Left ventricle myocardium superior (tissue), 1 donor: Measurements from ENCODE around the gene AASDH. TPM values are rescaled to one million over a fixed set of nuclear protein-coding genes. Genes with fewer than 3 reads are reported as not detected.
A peak's percentile ranks its signal among the peaks of the same experiment; 100 is the strongest.

Experiments
- ATAC-seq: fragments of 200-7000 bp; cut with Tn5 transposase; one replicate; pipeline ENCODE4 v1.9.1; 2020; ENCODE audit warnings: mild to moderate bottlenecking, moderate library complexity
- DNase-seq: peaks from one replicate; pipeline ENCODE4 v3.0.0-alpha.2; 2020
- intact Hi-C: fragments of 100-400 bp; cut with micrococcal nuclease; formaldehyde crosslinking; loops from one replicate; pipeline ENCODE4 v1.11.0; 2022
- long read RNA-seq: library from polyadenylated mRNA; unstranded; transcript quantifications from one replicate; pipeline ENCODE4 v2.0.0, GENCODE V29; 2021
- total RNA-seq: library from RNA; stranded (reverse); fragmentation: NEBNext Ultra II Directional; extraction: Animal tissue kit (Norgen Biotek cat#: 25700); gene quantifications from one replicate; pipeline ENCODE4 v1.2.1, GENCODE V29; 2021
- donor health status: DM: no; HTN: yes; CAD: no; lungs with severe emphysema.

Gene AASDH
- total RNA-seq: 5.3 TPM
- long read RNA-seq, partial matches to known transcripts: 1 of 5 reads
- long read RNA-seq, other reads (novel, unspliced or antisense): 1 of 5 reads

DNA sequence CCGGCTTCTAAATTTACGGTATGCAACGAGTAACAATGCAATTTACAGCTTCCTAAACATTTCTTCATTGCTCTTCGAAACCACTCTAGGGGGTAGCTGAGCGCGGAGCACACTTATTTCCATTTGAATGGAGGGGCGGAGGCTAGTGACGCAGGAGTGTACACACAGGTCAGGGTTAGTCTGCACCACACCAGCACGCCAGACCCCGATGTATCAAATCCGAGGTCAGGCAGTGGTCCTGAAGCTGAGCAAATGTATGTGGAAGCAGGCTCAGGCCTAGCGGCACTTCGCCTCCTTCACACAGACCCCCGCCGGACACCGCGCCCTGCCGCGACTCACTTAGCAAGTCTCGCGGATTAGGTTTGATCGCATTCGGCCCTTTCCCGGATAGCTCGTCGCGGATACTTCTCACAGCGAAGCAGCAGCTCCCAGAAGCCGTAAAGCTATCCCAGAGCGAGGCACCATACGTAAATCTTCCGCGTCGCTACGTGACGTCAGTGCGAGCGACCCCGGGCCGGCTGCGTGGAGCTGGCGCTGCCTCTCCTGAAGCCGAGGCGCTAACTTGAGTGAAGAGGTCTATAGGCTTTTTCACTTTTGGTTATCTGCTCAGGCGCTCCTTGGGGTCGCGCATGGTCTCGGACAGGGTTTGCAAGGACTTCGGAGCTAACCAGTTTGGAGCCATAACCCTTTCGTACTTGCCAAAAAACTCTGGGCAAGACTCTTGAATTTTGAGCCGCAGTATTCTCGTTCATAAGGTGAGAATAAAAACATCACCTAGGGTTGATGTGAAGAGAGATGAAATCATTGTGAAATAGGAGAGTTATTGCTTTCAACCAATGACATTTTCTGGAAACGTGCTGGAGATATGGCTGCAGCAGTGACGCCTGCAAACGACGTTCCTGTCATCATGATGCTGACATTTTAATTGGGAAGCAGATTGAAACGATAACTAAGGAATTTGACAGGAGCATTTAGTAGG is at the start of gene AASDH:
AASDH (minus strand) TSS at position 469 of the 979 bp plus-strand sequence. CDS start 3,192 bp downstream, outside the sequence.
- peak; percentile 95 for DNase-seq
- peak; percentile 99 for ATAC-seq
- intact Hi-C loops: no loop called here

DNA sequence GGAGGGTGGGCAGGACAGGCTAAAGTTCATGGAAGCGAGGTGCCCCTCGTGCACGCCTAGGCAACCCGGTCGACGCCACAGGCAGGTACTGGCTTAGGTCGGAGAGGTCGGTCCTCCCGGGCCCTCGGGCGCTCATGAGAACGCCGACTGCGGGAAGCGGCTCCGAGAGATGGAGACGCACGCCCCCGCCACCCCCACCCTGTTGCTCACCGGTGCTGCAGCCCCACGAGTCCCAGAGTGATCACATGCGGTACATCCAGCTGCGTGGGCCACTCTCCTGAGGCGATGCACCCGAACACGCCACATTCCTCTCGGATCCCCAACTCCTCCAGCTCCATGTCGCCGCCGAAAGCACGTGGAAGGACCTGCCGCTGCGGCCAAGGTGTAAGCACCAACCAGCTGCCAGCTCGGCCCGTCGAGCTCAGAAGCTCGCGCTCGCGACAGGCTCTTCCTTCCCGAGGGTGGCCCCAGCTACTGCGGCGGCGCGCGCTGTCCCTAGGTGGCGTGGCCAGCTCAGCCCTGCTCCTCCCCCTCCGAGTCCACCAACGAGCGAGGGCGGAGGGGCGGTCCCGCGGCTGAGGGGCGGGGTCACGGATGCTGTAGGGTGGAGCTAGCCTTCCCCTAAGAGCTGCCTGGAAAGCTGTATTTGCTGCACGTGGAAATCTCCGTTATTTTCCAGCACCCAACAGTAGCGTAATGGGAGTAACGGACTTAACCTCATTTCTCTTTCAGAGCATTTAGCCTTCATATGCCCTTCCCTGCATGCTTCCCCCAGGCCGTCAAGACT is 48.0 kb upstream of the AASDH start, which contains the start of gene PPAT:
PPAT (minus strand) TSS at position 476 of the 787 bp plus-strand sequence; CDS start at position 338, 138 bp downstream.
- intact Hi-C loops: no loop called here
- peak; percentile 99 for DNase-seq
- peak; percentile 98 for ATAC-seq

DNA sequence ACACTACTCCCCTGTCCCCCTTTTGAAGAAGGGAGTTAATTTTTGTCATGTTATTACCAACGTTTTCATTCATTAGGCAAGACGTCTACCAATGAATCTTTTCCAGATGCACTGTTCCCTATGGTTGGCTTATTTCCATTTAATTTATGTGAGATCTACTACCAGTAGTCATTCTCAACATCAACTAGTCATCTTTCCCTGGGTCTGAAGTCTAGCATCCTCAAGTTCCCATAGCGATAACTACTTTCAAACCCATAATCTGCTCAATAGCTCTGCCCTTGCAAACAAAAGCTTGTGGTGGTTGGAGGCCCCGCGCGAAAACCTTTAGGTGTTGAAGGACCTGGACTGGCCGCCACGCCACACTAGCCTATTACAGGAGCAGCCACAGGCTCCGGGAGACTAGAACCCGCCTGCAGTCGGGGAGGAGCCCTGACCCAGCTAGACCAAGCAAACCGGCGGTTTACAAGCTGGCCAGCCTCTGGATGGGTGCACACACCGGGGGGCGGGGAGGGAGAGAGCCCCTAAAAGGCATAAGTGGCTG is 47.4 kb upstream of the AASDH start:
- ATAC-seq (peak; percentile 9), DNase-seq (no peak)
- intact Hi-C loops: no loop called here

- ATAC-seq (no peak), DNase-seq (no peak)
- intact Hi-C loops: no loop called here
Observed at GRCh38 chr4:56433280-56433679, 46.0 kb upstream of the AASDH start.

- DNase-seq (no peak), ATAC-seq (no peak)
- intact Hi-C loops: no loop called here
Observed at GRCh38 chr4:56430203-56430602, 42.9 kb upstream of the AASDH start.

- intact Hi-C loops: no loop called here
- no peak for DNase-seq
- ATAC-seq: no peak
Observed at GRCh38 chr4:56427179-56427578, 39.9 kb upstream of the AASDH start.

DNA sequence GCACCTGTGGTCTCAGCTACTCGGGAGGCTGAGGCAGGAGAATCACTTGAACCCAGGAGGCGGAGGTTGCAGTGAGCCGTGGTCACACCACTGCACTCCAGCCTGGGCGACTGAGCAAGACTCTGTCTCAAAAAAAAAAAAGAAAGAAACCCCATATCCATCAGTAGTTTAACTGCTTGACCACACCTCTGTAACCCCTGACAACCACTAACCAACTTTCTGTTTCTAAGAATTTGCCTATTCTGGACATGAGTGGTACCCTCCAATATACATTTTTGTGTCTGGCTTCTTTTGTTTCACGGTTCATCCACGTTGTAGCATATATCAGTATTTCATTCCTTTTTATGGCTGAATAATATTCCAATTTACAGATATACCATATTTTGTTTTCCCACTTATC is 39.0 kb upstream of the AASDH start:
- peak; percentile 7 for DNase-seq
- intact Hi-C loops: no loop called here
- no peak for ATAC-seq

- DNase-seq (no peak), ATAC-seq (no peak)
- intact Hi-C loops: no loop called here
Observed at GRCh38 chr4:56425518-56425917, 38.2 kb upstream of the AASDH start.

GRCh38 chr4:56424697-56425514 is 37.6 kb upstream of the AASDH start:
- intact Hi-C loops: no loop called here
- no peak for DNase-seq
- ATAC-seq: peak; percentile 53

- no peak for ATAC-seq
- intact Hi-C loops: no loop called here
- no peak for DNase-seq
Observed at GRCh38 chr4:56424176-56424575, 36.9 kb upstream of the AASDH start.

- DNase-seq (no peak), ATAC-seq (no peak)
- intact Hi-C loops: no loop called here
Observed at GRCh38 chr4:56417396-56417795, 30.1 kb upstream of the AASDH start.

DNA sequence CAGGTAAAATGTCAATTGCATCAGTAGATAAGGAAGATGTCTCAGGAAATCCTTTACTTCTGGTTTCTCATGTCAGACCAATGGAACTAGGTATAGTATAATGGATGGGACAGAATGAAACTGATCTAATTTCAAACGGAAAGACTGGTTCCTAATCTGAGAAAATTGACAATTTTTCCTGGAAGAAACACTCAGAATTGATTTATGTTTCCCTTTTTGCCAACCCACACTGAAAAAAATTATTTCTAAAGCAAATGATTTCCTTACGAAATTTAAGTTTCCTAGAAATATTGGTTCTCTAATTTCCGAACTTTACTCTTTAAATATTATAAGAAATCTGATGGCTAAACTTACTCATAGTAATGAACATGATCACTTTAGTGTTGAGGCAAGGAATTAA is 29.1 kb upstream of the AASDH start:
- intact Hi-C loops: no loop called here
- ATAC-seq (no peak), DNase-seq (no peak)

DNA sequence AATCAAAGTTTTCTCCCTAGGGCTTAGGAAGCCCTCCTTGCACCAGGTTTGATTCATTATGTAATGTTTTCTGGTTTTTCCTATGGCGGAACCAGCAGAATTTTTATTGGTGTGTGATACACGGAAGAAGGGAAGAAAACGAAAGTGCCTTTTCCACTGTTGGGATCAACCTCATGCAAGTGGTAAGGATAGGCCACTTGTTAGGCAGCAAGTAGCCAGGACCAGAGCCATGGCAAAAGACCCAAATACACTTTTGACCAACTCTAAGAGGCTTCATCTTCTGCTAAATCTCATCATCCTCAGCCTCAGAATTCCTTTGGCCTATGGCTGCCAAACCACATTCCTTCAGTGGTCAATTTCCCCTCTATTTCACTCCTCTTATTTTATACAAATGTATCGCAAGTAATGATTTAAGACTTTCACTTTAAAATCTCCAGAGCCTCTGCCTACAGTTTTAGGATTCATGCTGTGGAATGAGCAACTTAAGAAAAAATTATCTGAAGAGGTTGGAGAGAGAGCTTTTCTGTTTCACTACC is 26.9 kb upstream of the AASDH start:
- intact Hi-C loops: no loop called here
- DNase-seq (no peak), ATAC-seq (no peak)

DNA sequence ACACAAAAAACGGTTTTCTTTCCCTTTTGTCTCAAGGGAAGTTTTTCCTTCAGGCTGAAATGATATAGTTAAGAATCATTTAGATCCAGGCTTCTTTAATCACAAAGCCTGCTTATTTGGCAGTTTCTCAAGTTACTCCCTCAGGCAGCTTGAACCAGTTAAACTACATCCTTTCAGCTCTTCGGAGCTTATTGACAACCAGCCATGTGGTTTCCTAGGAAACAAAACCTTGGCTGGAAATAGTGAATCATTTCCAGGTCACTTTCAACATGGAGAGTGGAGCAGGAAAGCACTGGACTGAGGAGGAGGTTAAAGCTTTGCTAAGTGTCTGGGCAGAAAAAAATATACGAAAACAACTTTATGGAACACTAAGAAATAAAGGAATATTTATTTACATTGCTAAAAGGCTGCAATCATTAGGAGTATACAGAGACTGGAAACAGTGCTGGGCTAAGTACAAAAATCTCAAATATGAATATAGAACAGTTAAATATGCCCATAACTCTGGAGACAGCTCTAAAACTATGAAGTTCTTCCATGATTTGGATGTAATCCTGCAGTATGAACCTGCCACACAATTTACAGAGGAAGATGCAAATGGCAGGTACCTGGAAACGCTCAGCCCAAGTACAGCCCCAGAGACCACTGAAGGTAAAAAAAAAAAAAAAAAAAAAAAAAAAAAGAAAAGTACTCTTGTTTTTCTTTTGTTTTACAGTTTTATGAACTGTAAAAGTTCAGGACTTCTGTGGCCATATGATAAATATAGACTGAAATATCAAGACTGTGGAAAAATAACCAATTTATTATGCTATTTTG is 23.2 kb upstream of the AASDH start:
- DNase-seq (no peak), ATAC-seq (peak; percentile 97)
- intact Hi-C loops: no loop called here

DNA sequence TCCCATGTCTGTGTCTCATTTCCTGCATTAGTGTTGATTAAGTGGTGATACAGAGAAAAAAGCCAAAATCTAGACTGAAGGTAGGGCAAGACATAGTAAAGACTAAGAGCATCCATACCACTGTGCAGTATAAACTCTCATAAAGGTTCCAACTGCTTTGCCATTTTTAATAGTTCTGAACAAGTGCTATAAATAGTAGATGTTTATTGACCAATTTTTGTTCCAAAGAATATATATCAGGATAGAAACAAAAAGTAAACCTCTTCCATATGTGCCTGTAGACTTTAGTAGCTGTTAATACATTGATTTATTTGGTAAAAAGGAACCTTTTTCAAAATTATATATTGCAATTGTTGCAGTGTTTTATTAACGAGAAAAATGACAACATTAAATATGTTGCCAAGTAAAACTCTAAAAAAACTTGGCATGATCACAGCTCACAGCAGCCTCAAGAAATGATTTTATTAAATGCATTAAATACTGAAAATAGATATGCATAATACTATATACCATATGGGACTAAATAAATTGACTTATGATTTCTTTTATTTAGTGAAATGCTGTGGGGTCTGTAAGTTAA is 22.3 kb upstream of the AASDH start:
- DNase-seq: no peak
- intact Hi-C loops: no loop called here
- ATAC-seq: no peak

GRCh38 chr4:56408978-56409377 is 21.7 kb upstream of the AASDH start:
- intact Hi-C loops: no loop called here
- DNase-seq (no peak), ATAC-seq (no peak)

GRCh38 chr4:56406151-56406550 is 18.9 kb upstream of the AASDH start:
- DNase-seq (no peak), ATAC-seq (no peak)
- intact Hi-C loops: no loop called here
